Measurements from ENCODE around the gene PRAMEF1. TPM values are rescaled to one million over a fixed set of nuclear protein-coding genes. Genes with fewer than 3 reads are reported as not detected.
"Not testable (repeated sequence)": the region's sequence is repeated elsewhere in the genome, so short reads cannot be mapped to it uniquely, and the experiment has no call there.

PRAMEF1 gene
- total RNA-seq = not detected

GRCh38 chr1:12791097-12791496, at the start of gene PRAMEF1:
TSS of gene PRAMEF1 (plus strand) at chr1:12791397. CDS start at chr1:12793228, 1,831 bp downstream.
- H3K27me3 ChIP-seq; intact Hi-C loops (cut with DNase I): not testable (repeated sequence)

GRCh38 chr1:12741946-12742345, 49.3 kb upstream of the PRAMEF1 start:
- DNase-seq = no peak
- no peak for TF ChIP-seq CTCF (IDR thresholded peaks at IDR 0.05)
- H3K9ac ChIP-seq (ENCODE audit: low read depth in 2 of 2, low read length in 2 of 2) = no peak overlapping the region
- H3K36me3 ChIP-seq = no peaks in the 10 kb centered on the region
- intact Hi-C loops (cut with DNase I) = no loop called here
- H3K4me1 ChIP-seq = no peaks in the 10 kb centered on the region
- no peaks in the 10 kb centered on the region for H3K27me3 ChIP-seq
- no peak overlapping the region for H3K4me3 ChIP-seq
- H3K9me3 ChIP-seq = no peaks in the 10 kb centered on the region
- no peak overlapping the region for H3K27ac ChIP-seq

More at GRCh38 chr1:12791097-12791496, at the start of gene PRAMEF1:
- not testable (repeated sequence) for DNase-seq; H3K4me3 ChIP-seq; H3K27ac ChIP-seq; H3K9me3 ChIP-seq; H3K36me3 ChIP-seq; H3K4me1 ChIP-seq; H3K9ac ChIP-seq (ENCODE audit: low read depth in 2 of 2, low read length in 2 of 2)

GRCh38 chr1:12745126-12745991, 45.8 kb upstream of the PRAMEF1 start:
- H3K27ac ChIP-seq = no peak overlapping the region
- H3K4me3 ChIP-seq = no peak overlapping the region
- H3K9me3 ChIP-seq = no peaks in the 10 kb centered on the region
- TF ChIP-seq CTCF (IDR thresholded peaks at IDR 0.05) = no peak
- no peak for DNase-seq
- no peaks in the 10 kb centered on the region for H3K27me3 ChIP-seq
- intact Hi-C loops (cut with DNase I) = no loop called here
- no peaks in the 10 kb centered on the region for H3K4me1 ChIP-seq
- H3K9ac ChIP-seq (ENCODE audit: low read depth in 2 of 2, low read length in 2 of 2) = no peak overlapping the region
- H3K36me3 ChIP-seq = no peaks in the 10 kb centered on the region

- Histone ChIP-seq H3K4me1 (no peaks in the 10 kb centered on the region), H3K4me3 (no peak within 1 kb of the TSS), H3K9me3 (no peaks in the 10 kb centered on the region), H3K36me3 (no peaks in the 10 kb centered on the region), H3K9ac (ENCODE audit: low read depth in 2 of 2, low read length in 2 of 2) (no peak within 1 kb of the TSS), H3K27me3 (no peaks in the 10 kb centered on the region), H3K27ac (no peak within 1 kb of the TSS)
- no peak for DNase-seq
- TF ChIP-seq CTCF (IDR thresholded peaks at IDR 0.05) = no peak
- intact Hi-C loops (cut with DNase I) = no loop called here
These were observed 45.2 kb upstream of the PRAMEF1 start, which contains the start of gene CFAP107 for GRCh38 chr1:12745992-12746323. TSS of gene CFAP107 (plus strand) at chr1:12746200. CDS start at chr1:12746431, 231 bp downstream.

- Histone ChIP-seq H3K36me3 (no peaks in the 10 kb centered on the region), H3K27ac (no peak overlapping the region), H3K27me3 (no peaks in the 10 kb centered on the region), H3K4me1 (no peaks in the 10 kb centered on the region), H3K9ac (ENCODE audit: low read depth in 2 of 2, low read length in 2 of 2) (no peak overlapping the region), H3K9me3 (no peaks in the 10 kb centered on the region), H3K4me3 (no peak overlapping the region)
- intact Hi-C loops (cut with DNase I) = no loop called here
- no peak for DNase-seq
- TF ChIP-seq CTCF (IDR thresholded peaks at IDR 0.05) = no peak
These were observed 42.3 kb upstream of the PRAMEF1 start for GRCh38 chr1:12748778-12749355.

- Histone ChIP-seq H3K27ac (no peak overlapping the region), H3K9ac (ENCODE audit: low read depth in 2 of 2, low read length in 2 of 2) (no peak overlapping the region), H3K4me3 (no peak overlapping the region), H3K4me1 (no peaks in the 10 kb centered on the region), H3K9me3 (no peaks in the 10 kb centered on the region), H3K27me3 (no peaks in the 10 kb centered on the region), H3K36me3 (no peaks in the 10 kb centered on the region)
- no peak for DNase-seq
- intact Hi-C loops (cut with DNase I) = no loop called here
- TF ChIP-seq CTCF (IDR thresholded peaks at IDR 0.05) = no peak
These were observed 36.5 kb upstream of the PRAMEF1 start for GRCh38 chr1:12754738-12755137.
